ENCODE results near the gene CCDC24. TPM values are rescaled to one million over a fixed set of nuclear protein-coding genes. Genes with fewer than 3 reads are reported as not detected.

CCDC24 gene
- total and polyA plus RNA-seq, 9 of the 15 experiments (the other 6 are each of a cell fraction or from before 2014, with no cell fraction given): 0.31 to 4.5 (median 1.5) TPM

GRCh38 chr1:44029911-44030604 is 38.7 kb downstream of the CCDC24 start (continued):
- TF ChIP-seq E2F4 (CRISPR knock-in tag; IDR thresholded peaks at IDR 0.05; ENCODE audit: low read depth): no peak
- TF ChIP-seq PBX2 (CRISPR knock-in tag; IDR thresholded peaks at IDR 0.05; ENCODE audit: low read depth): no peak
- TF ChIP-seq PBX2 (tag; conservative IDR thresholded peaks at IDR 0.05; ENCODE audit: low read depth): no peak
- TF ChIP-seq ELF1 (tag; IDR thresholded peaks at IDR 0.05): peak; percentile 57
- TF ChIP-seq CHD4 (IDR thresholded peaks at IDR 0.05; ENCODE audit: insufficient read depth, insufficient replicate concordance, low read depth, low read length, poor library complexity, severe bottlenecking): peak; percentile 57
- TF ChIP-seq YBX1 (IDR thresholded peaks at IDR 0.05): no peak
- TF ChIP-seq HNRNPK (IDR thresholded peaks at IDR 0.05; ENCODE audit: low read depth, low read length, poor library complexity, severe bottlenecking): peak; percentile 11
- no peak for TF ChIP-seq TEAD4 (IDR thresholded peaks at IDR 0.05; ENCODE audit: low read length)
- TF ChIP-seq TEAD4 (CRISPR knock-in tag; IDR thresholded peaks at IDR 0.05; ENCODE audit: borderline replicate concordance): no peak
- no peak for TF ChIP-seq RREB1 (CRISPR knock-in tag; IDR thresholded peaks at IDR 0.05)
- TF ChIP-seq RNF2 (IDR thresholded peaks at IDR 0.05): peak; percentile 57; the same call in 1 of the 2 replicates
- peak; percentile 83 for TF ChIP-seq ZSCAN32 (CRISPR knock-in tag; IDR thresholded peaks at IDR 0.05)
- peak; percentile 42 for TF ChIP-seq TCF3 (CRISPR knock-in tag; IDR thresholded peaks at IDR 0.05)
- TF ChIP-seq CREB3 (tag; conservative IDR thresholded peaks at IDR 0.05; ENCODE audit: low read depth): no peak
- TF ChIP-seq BACH1 (tag; IDR thresholded peaks at IDR 0.05): no peak
- TF ChIP-seq ZNF778 (CRISPR knock-in tag; IDR thresholded peaks at IDR 0.05): no peak
